Activated T-cell treated with anti-CD3 and anti-CD28 coated beads, Interleukin-2, amount 50 U/mL, for 1 hour (primary cell): Measurements from ENCODE around the gene GBP4.
"Not testable (repeated sequence)": the region's sequence is repeated elsewhere in the genome, so short reads cannot be mapped to it uniquely, and the experiment has no call there.

Experiments used
- DNase-seq: peaks from one replicate; pipeline ENCODE4 v3.0.0-alpha.2; 2020

The GBP4 gene

GRCh38 chr1:89198491-89199072 lies at the start of gene GBP4:
Gene GBP4, minus strand, starts transcription at chr1:89198942. Its CDS starts 108 bp downstream, at chr1:89198834.
- peak; percentile 56 for DNase-seq

DNA sequence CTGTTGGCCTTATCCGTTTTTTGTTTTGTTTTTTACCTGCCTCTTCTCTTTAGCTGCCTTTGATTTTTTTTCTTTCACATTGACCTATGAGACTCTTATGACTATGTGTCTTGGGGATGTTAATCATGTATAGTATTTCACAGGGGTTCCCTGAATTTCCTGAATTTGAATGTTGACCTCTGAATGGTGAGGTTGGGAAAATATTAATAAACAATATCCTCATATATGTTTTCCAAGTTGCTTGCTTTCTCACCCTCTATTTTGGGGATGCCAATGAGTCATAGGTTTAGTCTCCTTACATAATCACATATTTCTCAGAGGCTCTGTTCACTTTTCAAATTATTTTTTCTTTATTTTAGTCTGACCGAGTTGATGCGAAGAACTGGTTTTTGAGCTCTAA lies 44.3 kb upstream of the GBP4 start:
- DNase-seq, result no peak

DNA sequence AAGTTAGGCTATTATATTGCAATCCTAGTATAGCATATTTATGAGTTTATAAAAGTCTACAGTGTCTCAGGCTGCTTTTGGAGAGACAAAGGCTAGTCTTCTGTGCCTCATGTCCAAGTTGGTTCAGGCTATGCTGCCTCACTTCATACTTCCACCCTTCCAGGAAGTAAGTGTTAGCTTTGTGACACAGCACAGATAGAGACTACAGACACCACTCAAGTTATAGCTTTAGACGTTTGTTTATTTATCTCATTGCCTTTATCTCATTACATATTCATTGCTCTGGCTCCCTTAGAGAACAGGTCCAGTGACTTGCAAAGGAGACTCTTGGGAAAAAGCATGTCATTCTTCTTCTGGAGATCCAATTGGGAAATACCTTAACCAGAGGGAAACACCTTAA lies 22.6 kb upstream of the GBP4 start:
- DNase-seq, result no peak

DNA sequence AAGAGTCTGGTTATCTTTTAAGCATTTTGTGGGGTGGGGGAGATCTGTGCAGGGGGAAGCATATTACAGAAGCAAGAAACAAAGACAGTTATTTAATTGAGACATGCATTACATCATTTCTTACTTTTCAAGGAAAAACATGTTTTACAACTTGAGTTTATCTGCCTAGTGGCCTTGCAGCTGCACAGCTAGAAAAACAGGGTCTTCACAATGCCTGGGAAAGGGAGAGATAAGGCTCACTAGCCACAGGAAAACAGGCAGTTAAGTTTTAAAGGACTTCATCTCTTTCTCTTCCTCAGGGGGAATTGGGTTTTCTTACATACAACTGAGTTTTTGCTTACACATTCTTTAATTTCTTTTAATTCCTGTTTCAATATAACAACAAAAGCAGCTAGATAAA lies 21.1 kb upstream of the GBP4 start:
- DNase-seq, result not testable (repeated sequence)

DNA sequence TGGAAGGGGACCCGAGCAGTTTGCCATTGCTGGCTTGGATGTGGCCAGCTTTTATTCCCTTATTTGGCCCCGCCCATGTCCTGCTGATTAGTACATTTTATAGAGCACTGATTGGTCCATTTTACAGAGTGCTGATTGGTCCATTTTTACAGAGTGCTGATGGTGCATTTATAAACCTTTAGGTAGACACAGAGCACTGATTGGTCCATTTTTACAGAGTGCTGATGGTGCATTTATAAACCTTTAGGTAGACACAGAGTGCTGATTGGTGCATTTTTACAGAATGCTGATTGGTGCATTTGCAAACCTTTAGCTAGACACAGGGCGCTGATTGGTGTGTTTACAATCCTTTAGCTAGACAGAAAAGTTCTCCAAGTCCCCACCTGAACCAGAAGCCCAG lies 20.2 kb upstream of the GBP4 start:
- DNase-seq, result not testable (repeated sequence)

DNA sequence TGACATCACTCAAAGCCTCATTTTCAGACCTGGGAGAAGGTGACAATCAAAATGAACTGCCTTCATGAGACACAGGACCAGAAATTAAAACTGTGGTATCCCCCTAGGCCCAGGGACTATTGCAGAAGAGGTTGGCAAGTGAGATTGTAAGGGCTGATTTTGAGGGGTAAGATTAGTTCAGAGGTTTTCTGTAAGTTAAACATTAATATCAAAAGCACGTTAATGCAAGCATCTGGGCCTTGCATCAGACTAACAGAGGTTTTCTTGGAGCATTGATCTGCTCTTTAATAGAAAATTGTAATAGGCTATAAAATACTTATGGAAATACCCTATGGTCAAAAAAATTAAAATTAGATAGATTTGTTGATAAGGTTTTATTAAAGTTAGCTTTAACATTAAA lies 14.6 kb upstream of the GBP4 start:
- no peak for DNase-seq

DNA sequence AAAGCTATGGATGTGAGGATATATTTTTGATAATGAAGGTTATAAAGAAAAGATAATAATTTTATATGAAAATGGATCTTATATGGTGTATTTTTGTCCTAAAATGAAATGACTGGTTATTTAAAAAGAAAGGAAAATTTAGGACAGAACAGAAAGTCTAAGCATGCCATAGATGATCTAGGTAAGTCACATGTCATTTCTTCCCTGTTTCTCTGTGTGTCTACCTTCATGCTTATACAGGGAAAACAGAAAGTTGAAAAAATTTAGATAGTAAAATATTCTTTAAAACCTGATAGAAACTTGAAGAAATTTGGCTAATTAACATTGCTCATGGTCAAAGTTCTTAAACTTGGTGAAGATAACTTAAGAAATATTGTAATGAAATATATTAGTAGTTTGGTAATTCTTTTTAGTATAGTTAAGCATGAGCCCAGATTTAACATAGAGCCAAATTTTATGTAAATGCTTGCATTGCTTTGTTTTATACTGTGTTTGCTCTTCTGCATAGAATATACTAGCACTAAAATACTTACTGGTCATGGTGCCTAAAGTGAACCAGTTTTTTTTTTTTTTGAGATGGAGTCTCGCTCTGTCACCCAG lies 12.4 kb upstream of the GBP4 start:
- no peak for DNase-seq

DNA sequence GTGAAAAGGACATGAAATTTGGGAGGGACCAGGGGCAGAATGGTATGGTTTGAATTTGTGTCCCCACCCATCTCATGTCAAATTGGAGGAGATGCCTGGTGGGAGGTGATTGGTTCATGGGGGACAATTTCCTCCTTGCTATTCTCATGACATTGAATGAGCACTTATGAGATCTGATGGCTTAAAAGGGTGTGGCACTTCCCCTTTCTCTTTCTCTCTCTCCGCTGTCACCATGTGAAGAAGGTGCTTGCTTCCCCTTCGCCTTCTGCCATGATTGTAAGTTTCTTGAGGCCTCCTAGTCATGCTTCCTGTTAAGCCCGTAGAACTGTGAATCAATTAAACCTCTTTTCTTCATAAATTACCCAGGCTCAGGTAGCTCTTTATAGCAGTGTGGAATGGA lies 7.6 kb upstream of the GBP4 start:
- DNase-seq, result no peak

GRCh38 chr1:89203166-89203565 lies 4.4 kb upstream of the GBP4 start:
- DNase-seq, result no peak

- DNase-seq, result no peak
Observed at GRCh38 chr1:89201106-89201794, 2.5 kb upstream of the GBP4 start.

DNA sequence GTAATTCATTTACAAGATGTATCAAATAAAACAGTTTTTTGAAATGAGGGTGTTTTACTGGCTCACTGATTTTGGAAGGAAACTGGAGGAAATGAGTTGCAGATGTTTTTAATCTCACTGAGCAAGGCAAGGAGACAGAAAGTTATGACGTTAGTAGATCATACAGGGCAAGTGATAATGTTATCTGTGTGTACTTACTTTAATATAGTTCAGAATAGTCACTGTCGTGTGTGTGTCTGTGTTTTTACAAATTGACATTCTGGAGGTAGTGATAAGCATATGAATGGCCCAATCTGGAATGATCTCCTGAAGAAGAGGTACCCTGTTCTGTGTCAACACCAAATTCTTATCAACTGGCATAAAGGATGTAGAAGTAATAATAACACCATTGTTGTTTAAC lies 1.9 kb upstream of the GBP4 start:
- no peak for DNase-seq

DNA sequence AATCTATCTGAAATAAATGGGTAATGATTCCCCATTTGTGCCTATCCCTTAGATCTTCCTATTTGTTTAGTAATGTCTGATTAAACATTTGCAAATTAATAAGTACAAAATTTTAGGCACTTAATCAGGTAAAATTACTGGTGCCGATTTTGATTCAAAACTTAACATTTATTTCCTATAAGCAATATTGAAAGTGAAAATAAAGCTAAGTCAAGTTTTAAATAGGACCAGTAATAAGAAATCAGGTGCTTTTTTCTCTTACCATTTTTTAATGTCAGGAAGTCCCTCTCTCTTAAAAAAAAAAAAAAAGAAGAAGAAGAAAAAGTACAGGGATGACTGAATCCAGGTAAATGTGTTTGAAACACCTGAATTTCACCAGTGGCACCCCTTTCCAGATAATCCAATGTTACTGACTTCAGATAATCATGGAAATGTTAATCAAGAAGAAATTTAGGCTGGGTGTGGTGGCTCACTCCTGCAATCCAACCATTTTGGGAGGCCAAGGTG lies 836 bp upstream of the GBP4 start:
- DNase-seq, result no peak

DNA sequence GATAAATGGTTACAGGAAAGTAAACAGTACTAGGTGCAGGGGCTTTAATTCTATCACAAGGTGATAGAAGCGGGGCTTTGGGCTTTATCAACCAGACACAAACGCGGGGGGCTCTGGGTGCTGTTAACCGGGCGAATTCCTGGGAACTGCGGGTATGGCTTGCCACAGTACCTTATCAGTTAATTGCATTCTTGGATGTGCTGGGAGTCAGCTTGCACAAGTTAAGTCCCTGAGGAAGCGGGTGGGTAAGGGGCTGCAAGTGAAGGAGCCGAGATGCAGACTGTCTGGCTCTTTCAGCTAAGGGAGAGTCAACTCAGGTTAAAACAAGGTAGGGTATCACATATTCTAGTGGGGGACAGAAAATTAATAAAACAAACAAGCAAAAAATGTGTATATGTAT lies 661 bp downstream of the GBP4 start:
- DNase-seq, result peak; percentile 26

- no peak for DNase-seq
Observed at GRCh38 chr1:89195476-89195875, 3.3 kb downstream of the GBP4 start.

DNA sequence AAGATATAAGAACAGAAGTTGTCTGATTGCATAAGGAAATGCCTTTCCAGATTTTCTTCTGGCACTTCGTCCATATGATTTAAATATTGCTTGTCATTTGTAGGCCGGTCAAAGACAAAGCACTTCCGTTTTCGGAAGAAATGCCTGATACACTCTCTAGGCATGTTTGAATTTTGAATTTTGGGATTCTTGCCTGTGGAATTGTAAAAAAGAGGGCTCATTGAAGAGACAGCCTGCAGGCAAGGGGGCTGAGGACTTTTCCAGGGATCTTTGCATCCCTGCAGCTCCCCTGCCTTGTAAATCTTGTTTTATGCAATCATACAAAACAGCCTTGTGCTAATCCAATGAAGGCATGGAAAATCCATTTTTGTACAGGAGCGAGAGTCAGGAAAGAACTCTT lies 7.4 kb downstream of the GBP4 start:
- no peak for DNase-seq

GRCh38 chr1:89190017-89190416 lies 8.7 kb downstream of the GBP4 start:
- no peak for DNase-seq

DNA sequence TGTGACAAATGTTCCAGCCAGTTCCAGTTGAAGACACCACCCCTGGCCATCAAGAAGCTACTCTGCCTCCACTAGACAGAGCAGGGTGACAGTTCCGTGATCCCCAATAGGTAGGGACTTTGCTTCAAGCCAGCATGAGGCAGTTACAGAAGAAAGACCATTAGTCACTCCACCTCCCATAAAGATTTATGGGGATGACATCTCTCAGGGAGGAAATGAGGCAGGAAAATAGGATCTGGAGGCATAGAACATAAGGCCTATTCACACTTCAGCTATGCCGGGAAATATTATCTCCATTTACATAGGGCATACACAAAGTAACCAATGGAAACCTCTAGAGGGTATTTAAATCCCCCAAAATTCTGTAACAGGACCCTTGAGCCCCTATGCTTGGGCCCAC lies 19.4 kb downstream of the GBP4 start:
- no peak for DNase-seq

GRCh38 chr1:89176971-89177370 lies 21.8 kb downstream of the GBP4 start:
- no peak for DNase-seq

GRCh38 chr1:89175601-89176256 lies 23.0 kb downstream of the GBP4 start, which contains the start of gene GBP7:
Gene GBP7, minus strand, starts transcription at chr1:89176003. Its CDS starts 4,068 bp downstream, at chr1:89171935.
- no peak for DNase-seq

- no peak for DNase-seq
Observed at GRCh38 chr1:89174491-89174890, 24.3 kb downstream of the GBP4 start.

- no peak for DNase-seq
Observed at GRCh38 chr1:89172468-89173143, 26.1 kb downstream of the GBP4 start.

DNA sequence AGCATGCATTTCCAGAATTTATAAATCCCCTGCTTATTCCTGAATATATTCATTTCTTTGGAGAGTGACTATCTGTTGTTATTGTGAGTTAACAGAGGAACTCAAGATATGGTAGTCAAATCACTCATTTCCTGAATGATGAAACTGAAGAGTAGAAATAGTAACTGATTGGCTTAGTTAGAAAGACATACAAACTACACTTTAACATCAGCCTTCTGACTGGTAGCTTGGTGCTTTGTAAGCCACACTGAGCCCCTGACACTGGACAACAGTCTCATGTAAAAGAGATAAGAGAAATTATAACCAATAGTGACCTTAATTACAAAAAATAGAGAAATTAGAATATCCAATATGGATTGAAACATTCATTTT lies 27.7 kb downstream of the GBP4 start:
- no peak for DNase-seq
